GM21786 (cell line): ENCODE data around the gene EML4.
A peak's percentile ranks its signal among the peaks of the same experiment; 100 is the strongest.

Experiments
- ATAC-seq: cut with Tn5 transposase; IDR thresholded peaks from one replicate; pipeline ENCODE4 v1.9.1; 2021; ENCODE audit not compliant: unreplicated experiment

Gene EML4

DNA sequence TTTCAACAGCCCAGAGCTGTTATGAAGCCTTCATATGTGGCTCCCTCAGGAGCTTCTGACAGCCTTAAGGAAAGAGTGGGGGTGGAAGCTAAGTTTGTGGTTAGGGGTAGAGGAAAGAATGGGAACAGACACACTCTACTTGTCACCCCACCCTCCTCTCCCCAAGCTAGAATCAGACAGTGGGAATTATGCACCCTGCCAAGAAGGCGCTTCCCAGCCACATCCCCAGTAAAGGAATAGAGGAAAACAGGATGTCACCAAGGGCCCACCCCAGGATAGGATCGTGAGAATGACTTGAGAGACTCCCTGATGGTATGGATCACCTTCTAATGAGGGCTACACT is 32.4 kb upstream of the EML4 start:
- ATAC-seq, result no peak

DNA sequence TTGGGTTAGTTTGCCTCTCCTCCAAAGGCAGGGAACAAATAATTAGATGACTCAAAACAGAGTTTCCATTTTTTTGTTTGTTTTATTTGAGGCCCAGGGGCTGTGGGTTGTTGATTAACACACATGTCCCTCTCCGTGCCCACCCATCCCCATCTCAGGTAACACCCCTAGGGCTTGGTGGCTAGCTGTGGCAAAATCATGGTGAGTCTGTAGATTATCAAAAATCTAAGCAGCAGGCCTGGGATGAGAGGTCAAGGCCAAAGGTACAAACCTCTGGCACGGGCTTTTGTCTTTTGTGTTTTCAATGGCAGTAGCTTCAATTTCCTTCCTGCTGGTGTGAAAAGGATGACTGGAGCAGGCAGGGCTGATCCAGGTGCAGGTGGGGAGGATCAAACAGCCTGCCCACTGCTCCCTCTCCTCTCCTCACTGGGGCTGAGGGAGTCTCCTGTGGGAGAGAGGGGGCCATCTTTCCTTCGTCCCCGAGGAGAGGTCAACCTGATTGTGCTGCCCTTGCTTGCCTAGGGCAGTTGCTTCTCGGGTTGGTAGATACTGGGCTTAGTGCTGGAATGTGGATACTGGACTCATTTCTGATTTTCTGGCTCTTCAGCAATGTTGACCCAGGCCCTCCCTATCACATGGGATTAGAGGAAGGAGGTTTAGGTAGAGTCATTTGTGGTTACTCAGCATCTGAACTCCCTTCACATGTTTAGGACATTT is 31.9 kb upstream of the EML4 start:
- no peak for ATAC-seq

GRCh38 chr2:42138163-42139015 is 30.8 kb upstream of the EML4 start:
- ATAC-seq, result no peak

GRCh38 chr2:42139101-42139500 is 30.1 kb upstream of the EML4 start:
- ATAC-seq, result no peak

DNA sequence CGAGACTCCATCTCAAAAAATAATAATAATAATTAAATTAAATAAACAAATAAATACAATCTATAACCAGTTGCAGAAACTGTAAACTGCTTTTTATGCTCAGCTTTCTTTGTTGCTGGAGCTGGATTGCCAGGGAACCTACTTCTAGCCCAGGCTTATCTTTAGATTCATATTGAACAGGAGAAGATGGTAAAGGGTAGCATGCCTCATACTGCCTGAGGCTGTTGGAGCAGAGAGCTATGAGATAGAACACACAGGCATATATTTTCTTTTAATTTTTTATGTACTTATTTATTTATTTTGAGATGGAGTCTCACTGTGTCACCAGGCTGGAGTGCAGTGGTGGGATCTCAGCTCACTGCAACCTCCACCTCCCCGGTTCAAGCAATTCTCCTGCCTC is 28.7 kb upstream of the EML4 start:
- no peak for ATAC-seq

- no peak for ATAC-seq
Measured at GRCh38 chr2:42141687-42142546, 27.2 kb upstream of the EML4 start.

DNA sequence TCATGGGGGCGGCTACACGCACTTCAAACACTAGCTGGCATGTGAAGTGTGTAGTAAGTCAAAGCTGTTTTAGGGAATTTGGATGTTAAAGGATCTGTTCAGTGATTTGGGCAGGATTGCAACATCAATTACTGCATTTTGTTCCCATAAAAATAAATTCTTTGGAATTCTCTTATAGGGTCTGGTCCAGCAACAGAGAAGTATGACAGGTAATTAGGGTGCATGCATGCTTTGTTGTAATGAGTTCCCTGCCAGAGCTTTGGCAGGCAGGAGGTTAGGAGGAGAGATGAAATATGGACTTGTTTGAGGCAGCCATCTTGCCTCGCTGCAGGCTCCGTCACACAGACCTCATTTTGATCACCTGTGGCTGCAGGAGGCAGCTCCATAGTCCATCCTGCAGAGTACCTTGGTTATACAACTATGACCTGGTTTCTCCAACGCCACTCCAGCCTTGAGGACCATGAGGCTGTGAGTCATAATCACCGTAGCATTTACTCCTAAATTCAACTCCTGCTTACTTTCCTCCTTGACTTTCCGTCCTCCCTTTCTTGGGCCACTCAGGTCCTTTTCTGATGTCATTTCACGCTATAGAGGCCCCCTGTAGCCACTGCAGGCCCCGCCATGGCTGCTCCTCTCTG is 26.5 kb upstream of the EML4 start:
- ATAC-seq, result no peak

- ATAC-seq, result no peak
Measured at GRCh38 chr2:42147641-42148274, 21.4 kb upstream of the EML4 start.

- ATAC-seq, result no peak
Measured at GRCh38 chr2:42150159-42150558, 19.0 kb upstream of the EML4 start.

- no peak for ATAC-seq
Measured at GRCh38 chr2:42153944-42154581, 15.1 kb upstream of the EML4 start.

DNA sequence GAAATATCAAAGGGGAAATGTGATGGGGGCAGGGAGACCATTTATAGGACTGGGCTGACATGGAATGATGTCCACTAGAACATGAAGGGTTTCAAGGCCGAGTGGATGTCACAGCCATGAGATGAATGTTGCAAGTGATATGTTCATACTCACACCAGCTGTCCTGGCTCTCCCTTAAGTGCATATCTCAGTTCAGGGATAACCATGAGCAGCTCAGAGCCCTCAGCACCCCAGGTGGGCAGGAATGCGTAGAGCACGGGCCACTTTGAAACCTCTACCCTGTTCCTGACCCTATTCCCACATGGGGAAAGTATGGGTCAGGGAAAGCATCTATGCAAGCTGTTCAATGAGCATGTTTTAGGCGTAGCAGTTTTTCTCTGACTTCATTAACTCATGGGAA is 12.4 kb upstream of the EML4 start:
- no peak for ATAC-seq

DNA sequence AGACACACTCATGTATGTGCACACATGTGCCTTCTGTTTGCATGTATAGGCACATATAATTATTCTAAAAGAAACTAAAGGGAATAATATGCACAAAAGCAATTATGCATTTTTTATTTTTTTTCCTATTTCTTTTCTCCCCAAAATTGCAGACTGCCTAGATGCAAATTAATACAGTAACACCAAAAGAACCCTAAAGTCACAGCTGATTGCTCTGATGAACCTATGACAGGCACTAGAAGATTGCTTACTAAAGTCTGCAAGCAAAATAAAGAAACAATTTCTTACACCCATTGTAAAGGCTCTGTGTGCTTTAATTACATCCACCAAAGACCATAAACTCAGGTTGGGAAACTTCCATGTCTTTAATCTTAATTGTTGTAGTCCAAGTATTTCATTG is 7.7 kb upstream of the EML4 start:
- ATAC-seq, result no peak

DNA sequence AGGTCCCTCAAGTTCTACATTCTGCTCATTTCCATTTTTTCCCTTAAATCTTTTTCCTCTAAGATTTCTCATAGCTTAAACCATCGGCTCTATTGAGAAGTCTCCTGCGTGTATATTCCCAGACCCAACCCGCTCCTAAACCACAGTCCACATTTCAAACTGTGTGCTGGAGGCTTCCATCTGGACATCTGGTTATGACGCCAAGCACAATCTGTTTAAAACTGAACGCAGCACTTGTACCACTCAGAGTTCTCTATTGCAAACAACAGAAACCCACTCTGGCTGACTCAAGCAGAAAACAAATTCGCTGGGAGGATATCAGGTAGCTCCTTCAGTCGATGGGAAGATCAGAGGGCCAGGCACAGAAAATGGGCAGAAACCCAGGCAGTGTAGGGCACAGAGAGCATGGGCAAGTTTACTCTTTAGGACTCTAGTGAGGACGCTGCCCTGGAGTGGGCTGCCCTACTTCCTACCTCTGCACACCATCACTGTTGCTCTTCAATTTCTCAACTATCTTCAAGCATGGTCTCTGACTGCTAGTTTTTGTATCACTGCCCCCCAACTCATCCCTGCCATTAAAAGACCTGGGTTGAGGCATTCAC is 5.6 kb upstream of the EML4 start:
- no peak for ATAC-seq

- no peak for ATAC-seq
Measured at GRCh38 chr2:42164046-42164445, 5.1 kb upstream of the EML4 start.

DNA sequence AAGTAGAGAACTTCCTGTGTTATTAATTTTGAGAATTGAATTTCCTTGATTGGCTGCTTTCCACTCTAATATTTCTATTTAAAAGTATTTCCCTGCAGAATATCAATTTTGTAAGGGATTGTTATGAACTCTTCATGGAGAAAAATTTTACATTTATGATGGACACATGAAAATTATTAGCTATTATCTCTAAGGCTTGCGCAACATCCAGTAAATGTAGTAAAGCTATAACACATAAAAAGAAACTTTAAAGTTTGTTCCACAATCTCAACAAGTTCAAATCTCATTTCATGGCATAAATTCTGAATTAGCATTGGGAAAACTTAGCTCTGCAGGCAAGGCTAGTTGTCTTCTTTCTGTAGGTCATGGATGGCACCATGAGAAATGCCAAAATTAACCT is 4.2 kb upstream of the EML4 start:
- ATAC-seq, result no peak

GRCh38 chr2:42167458-42167857 is 1.7 kb upstream of the EML4 start:
- ATAC-seq, result no peak

- no peak for ATAC-seq
Measured at GRCh38 chr2:42168459-42169099, 574 bp upstream of the EML4 start.

GRCh38 chr2:42169874-42170521 is 845 bp downstream of the EML4 start:
- peak; percentile 25 for ATAC-seq
